NB4 (cell line): Measurements from ENCODE around the gene C11orf21.

Source experiments
- DNase-seq: peaks from one replicate; pipeline ENCODE4 v3.0.0; 2010; ENCODE audit warnings: low read depth
- H3K4me3 ChIP-seq: one replicate; pipeline ENCODE4 v1.5.1; 2011; ENCODE audit warnings: mild to moderate bottlenecking, low read depth, low read length, moderate library complexity
- CTCF ChIP-seq: IDR thresholded peaks from one replicate; pipeline ENCODE4 v1.5.1; 2012; ENCODE audit warnings: low read depth, low read length
- MAX ChIP-seq: IDR thresholded peaks from 2 replicates; pipeline ENCODE4 v1.6.1; 2011; ENCODE audit warnings: low read depth, low read length
- MYC ChIP-seq: IDR thresholded peaks from 2 replicates; pipeline ENCODE4 v1.6.1; 2011; ENCODE audit warnings: low read depth, low read length
- POLR2A ChIP-seq: IDR thresholded peaks from 2 replicates; pipeline ENCODE4 v1.6.1; 2011; ENCODE audit warnings: mild to moderate bottlenecking; ENCODE audit not compliant: insufficient read length; ENCODE audit errors: extremely low read depth

The C11orf21 gene

GRCh38 chr11:2273311-2273710 lies 28.4 kb downstream of the C11orf21 start:
- no peak for TF ChIP-seq MAX
- no peak for TF ChIP-seq POLR2A
- no peak for TF ChIP-seq CTCF
- no peak for TF ChIP-seq MYC
- no peak overlapping the region for H3K4me3 ChIP-seq
- DNase-seq = no peak

GRCh38 chr11:2272946-2273280 lies 28.8 kb downstream of the C11orf21 start:
- TF ChIP-seq MYC (no peak), MAX (no peak), POLR2A (no peak), CTCF (no peak)
- H3K4me3 ChIP-seq = no peak overlapping the region
- no peak for DNase-seq

- no peak for DNase-seq
- no peak overlapping the region for H3K4me3 ChIP-seq
- TF ChIP-seq MYC = no peak
- no peak for TF ChIP-seq CTCF
These were observed 29.3 kb downstream of the C11orf21 start for GRCh38 chr11:2272228-2272945.

GRCh38 chr11:2271327-2272227 lies 30.1 kb downstream of the C11orf21 start:
- H3K4me3 ChIP-seq = no peak overlapping the region
- no peak for TF ChIP-seq POLR2A
- no peak for TF ChIP-seq CTCF
- no peak for TF ChIP-seq MYC
- TF ChIP-seq MAX = no peak

GRCh38 chr11:2271077-2271326 lies 30.7 kb downstream of the C11orf21 start:
- DNase-seq = no peak
- TF ChIP-seq CTCF = no peak
- no peak for TF ChIP-seq MAX
- no peak for TF ChIP-seq MYC
- no peak for TF ChIP-seq POLR2A
- no peak overlapping the region for H3K4me3 ChIP-seq

More at GRCh38 chr11:2271327-2272227, 30.1 kb downstream of the C11orf21 start:
- DNase-seq = no peak
